Urothelium cell line (cell line): ENCODE data around the gene PRLHR.
A peak's percentile ranks its signal among the peaks of the same experiment; 100 is the strongest.
"Not testable (repeated sequence)": the region's sequence is repeated elsewhere in the genome, so short reads cannot be mapped to it uniquely, and the experiment has no call there.

ENCODE experiments used
- DNase-seq: peaks from one replicate; pipeline ENCODE4 v3.0.0; 2011; ENCODE audit warnings: low spot score, mixed read lengths
- FAIRE-seq: peaks from 2 replicates; lab custom pipeline; 2011; peaks lifted over from hg19 to GRCh38; lab: Jason Lieb, UNC

PRLHR gene

DNA sequence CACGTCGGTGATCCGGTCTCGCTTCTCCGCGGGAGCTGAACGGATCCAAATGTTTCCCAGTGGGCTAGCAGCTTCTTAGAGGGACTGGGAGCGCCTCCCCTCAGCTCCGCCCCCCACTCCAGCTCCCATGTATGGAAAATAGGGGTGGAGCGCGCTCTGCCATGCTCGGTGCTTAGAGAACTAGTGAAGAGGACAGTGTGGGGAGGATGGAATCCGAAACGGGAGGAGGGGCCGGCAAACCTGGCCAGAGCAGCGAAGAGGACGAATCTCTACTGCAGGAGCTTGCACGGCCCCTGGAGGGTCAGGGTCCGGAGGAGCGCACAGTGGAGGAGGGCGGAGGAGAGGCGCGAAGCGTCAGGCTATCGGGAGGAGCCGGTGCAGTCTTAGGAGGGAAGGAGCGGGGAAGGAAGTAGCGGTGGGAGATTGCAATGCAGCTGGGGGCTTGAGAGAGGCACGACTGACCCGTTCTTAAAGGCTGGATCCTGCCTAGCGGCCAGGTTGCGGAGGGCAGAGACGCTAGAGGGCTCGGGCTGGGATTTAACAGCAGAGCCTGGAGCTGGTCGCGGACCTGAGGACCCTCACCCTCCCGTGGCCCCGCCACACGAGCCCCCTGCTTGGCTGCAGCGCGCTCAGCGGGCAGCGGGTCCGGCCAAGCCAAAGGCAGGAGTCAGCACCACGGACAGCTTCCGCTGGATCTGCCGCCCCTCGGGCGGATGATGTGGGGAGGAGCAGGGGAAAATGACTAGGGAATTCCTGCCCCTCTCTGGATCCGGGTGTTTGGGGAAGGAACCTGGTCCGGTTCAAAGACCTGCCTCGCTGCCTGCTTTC lies at the start of gene PRLHR:
PRLHR (minus strand) TSS at position 51 of the 828 bp plus-strand sequence. CDS start 404 bp downstream, outside the sequence.
- peak; percentile 53 for FAIRE-seq
- peak; percentile 59 for DNase-seq

DNA sequence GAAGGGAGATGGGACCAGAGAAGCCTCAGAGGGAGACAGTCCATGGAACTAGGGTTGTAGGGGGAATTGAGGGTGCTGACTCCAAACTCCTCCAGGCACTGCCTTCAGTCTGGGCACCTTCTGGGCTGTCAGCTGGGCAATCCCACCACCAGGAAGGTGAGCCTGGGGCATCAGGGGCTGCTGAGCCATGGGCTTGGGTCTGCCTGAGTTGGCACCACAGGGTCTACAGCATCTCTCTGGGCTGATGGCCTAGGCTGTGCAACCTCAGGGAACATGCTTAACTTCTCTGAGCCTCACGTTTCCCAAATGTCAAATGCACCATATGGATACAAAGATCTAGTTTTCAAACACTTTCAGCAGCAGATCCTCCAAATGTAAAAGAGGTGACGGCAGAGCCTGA lies 46.8 kb upstream of the PRLHR start:
- DNase-seq, result no peak
- no peak for FAIRE-seq

DNA sequence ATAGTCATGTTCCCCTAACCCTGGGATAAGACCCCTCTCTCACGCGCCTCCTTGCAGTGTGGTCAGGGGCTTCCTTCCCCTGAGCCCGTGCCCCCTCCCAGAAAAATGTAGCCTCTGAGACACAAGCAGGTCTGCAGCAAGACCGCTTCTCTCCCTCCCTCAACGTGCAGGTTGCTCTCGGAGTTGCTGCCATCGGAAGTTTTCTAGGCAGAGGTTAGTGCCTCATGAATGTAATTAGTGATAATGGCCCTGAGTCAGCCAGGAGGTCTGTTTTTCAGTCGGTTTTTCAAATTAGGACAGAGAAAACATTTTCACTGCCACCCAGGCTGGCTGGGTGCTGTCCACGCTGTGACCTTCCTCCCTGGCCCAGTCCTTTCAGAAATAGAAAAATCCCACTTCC lies 43.2 kb upstream of the PRLHR start:
- FAIRE-seq (no peak), DNase-seq (no peak)

DNA sequence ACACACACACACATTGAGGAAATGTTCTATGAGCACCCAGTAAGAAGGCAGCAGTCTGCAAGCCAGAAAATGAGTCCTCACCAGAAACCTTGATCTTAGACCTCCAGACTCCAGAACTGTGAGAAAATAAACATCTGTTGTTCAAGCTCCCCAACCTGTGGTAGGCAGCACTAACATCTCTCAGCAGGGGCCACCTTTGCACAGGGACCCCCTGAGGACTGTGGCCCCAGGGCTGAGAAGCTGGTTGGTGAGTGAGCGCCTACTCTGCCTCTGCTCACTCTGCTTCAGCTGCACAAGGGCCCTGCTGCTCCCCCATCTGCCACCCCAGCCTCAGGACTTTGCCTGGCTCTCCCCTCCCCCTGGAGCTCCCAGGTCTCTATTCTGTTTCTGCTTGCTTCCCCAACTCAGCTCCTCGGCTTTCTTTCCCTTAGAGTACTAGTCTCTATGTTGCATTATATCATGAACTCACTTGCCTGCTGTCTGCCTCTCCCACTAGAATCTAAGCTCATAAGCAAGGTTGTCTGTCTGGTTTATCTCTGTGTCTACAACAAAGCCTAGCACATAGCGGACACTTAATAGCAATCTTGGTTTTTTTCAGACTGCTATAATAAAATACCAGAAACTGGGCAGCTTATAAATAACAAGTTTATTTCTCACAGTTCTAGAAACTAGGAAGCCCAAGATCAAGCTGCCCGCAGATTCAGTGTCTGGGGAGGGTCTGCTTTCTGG lies 40.4 kb upstream of the PRLHR start:
- no peak for FAIRE-seq
- DNase-seq, result no peak

DNA sequence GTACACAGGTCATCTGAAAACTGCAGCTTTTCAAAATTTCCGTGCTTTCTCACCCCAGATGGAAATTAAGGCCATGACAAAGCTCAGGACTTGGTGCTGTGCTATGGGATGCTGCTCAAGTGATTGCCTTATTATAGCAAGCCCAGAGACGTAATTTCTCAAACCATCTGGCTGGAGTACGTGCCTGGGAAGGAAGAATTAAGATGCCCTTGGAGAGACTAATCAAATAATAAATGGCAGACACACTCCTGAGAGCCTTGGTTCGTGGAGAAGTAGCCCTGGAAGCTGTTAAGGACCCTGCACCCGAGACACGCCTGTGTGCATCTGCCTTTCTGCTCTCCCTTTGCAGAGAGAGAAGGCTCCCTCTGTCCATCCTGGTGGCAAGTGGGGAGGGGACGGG lies 38.3 kb upstream of the PRLHR start:
- no peak for FAIRE-seq
- no peak for DNase-seq

DNA sequence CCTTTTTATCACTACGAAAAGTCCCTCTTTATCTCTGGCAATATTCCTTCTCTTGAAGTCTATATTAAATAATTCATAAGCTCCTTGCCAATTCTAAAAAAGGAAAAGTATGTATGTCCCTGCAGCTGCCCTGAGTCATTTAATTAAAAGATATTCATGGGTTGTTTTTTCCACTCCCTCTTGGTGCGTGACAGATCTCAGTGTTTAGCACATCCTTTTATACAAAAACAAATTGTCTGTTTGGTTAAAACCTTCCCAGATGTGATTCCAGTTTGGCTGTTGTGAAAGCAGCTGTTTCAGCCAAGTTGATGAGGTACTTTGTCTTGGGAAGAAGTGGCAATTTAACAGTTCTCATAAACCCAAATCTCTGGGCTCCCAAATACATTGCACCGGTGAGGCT lies 33.8 kb upstream of the PRLHR start:
- no peak for DNase-seq
- FAIRE-seq, result no peak

DNA sequence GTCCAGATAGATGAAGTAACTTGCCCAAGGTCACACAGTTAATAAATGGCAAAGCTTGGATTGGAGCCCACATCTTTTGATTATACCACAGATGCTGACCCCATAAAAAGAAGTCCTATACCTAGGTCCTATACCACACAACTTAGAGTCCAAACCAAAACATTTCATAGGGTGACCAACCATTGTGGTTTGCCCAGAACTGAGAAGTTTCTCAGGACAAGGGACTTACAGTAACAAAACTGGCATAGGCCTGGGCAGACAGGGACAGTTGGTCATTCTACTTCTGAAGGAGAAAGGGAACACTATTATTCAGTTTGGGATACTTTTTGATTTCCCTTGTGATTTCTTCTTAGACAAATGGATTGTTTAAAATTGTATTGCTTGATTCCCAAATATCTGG lies 32.9 kb upstream of the PRLHR start:
- DNase-seq (no peak), FAIRE-seq (no peak)

DNA sequence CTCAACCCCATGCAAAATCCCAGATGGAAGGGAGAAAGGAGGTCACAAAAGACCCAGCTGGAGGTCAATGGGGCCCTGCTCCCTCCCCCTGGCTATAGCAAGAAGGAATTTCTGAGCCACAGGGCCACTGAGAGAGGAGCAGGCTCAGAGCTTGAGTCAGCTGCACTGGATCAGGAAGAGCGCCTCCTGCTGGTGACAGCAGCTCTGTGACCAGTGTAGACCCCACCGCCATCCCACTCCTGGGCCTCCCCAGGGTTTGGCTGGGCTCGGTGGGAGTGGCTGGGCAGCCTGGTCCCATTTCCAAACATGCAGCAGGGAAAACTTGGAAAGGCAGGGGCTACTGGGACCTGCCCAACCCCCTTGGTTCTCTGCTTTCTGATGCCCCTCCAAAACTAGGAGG lies 31.5 kb upstream of the PRLHR start:
- no peak for FAIRE-seq

DNA sequence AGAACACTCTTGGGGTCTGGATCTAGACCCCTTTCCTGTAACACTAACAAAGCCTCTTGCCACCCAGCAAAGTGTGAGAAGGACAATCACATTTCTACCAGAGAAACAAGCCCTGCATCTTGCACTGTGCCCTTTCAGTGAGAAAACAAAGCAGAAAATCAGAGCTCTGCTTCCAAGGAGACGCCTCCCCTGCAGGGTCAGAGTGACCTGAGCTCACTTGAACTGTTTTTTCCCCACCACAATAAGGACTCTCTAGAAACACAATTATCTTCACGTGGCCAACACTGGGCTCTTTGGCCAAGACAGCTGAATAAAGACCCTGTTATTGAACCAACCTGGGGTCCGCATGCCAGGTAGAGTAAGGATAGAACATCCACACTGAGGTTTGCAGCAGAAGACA lies 30.1 kb upstream of the PRLHR start:
- DNase-seq (no peak), FAIRE-seq (no peak)

More for the DNA sequence above, 31.5 kb upstream of the PRLHR start:
- DNase-seq, result no peak

DNA sequence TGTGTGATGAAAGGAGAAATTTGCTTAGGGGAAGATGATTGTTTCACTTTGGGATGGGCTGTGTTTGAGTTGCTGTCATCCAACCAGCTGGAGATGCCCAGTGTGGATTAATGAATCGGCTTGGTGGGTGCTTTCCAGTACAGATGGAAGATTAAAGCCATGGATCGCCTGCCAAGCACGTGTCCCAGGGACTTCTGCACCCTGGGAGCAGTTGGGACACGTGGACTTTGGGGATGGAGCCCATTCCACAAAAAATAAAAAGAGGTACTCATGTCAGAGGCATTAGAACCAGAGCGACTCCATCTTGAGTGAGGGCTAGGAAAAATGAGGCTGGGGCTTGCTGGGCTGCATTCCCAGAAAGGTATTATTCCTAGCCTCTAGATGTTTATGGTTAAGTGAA lies 29.3 kb upstream of the PRLHR start:
- FAIRE-seq (no peak), DNase-seq (no peak)

DNA sequence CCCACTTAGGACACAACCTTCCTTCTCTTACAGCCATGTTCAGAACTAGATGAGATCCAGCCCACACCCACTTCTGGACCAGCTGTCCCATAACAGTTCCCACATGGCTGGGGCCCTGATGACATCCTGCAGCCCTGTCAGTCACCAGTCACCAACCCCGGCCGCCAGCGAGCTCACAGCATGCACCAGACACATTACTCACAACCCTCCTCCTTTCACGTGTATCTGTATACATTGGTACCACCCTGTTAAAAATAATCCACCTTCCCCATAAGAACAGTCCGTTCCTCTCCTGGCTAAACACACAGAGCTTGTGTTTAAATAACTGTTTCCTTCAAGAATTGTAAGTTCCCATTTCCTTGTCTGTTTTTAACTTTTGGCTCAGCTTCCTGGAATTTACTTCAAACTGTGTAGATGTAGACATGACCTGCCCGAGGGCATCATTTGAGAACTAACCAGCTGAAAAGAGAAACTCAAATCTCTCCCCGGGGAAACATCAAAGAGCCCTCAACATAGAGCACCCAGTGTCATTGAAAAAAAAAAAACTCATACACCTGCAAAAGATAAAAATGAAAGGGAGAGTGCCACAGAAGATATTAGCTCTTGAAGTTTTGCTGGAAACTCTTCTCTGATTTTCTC lies 26.0 kb upstream of the PRLHR start:
- FAIRE-seq, result no peak
- DNase-seq, result no peak

DNA sequence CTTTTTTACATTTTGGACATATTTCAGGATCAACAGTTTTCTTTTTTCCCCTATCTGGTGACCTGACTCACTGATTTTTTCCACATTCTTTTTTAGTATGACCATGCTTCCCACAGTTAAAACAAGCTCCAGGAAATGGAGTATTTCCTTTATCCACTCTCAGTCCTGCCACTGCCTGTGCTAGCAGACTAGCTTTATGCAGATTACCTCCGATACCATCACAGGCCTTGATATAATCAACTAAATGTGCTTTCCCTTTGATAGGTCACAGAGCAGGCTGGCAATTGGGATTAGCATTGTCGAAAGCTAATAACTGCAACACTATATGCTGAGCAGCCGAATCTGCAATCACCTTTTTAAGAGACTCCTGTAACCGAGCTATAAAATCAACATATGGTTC lies 18.4 kb upstream of the PRLHR start:
- not testable (repeated sequence) for FAIRE-seq

DNA sequence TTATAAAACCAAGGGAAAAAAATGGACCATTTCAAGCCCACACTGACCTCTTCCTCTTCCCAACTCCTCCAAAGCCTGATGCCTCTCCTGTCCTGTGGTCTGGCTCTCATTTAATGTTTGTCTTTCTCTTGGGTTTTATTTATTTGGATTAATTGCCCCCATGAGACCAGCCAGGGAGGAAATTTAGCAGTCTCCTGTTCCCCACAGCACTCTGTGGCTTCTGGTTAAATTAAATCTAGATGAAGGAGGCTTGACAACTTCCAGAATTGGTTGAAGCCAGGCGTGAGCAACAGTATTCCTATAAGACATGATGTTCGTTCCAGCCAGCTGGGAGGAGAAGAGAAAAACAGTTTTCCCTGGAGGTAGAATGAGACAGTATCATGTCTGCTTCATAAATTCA lies 15.1 kb upstream of the PRLHR start:
- no peak for FAIRE-seq
- no peak for DNase-seq

More for the DNA sequence above, 18.4 kb upstream of the PRLHR start:
- DNase-seq, result not testable (repeated sequence)

DNA sequence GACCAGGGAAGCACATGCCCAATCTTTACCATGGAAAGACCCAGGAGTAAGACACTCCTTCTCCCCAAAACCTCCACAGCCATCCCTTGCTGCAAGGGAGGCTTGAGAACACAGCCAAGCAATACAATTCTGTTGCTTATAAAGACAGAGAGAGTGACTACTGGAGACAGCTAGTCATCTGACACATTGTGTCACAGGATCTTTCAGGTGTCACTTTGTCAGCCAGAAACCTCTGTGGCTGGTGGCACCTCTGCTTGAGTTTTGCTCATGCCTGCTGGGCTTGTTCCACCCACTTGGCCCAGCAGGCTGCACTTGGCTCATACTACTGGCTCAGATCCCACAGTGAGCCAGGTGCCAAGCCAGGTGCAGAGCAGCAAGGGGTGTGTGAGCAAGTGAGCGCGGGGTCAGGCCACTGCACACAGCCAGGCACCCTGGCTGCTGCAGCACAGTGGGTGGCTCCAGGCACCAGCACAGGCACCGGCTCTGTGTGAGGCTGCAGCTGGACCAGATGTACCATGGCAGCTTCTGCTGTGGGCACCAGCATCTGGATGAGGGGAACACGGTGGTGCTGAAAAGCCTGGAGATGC lies 12.4 kb upstream of the PRLHR start:
- FAIRE-seq, result no peak
- no peak for DNase-seq

DNA sequence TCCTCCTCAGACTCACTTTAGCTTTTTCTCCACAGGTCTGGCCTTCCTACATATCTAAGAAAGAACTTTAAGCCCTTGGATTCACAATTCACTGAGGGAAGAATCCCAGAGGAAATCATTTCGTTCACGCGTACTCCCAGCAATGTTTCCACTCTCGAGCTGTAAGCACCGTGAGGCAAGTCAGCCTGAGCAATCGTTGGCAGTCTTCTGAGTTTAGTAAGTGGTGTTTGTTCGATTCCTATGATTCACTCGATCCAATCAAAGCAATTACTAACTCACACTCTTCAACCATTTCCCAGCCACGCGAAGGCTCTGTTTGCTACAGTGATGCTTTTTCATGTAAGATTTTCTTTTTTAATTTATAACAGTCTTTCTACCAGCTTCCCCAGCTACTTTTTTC lies 10.2 kb upstream of the PRLHR start:
- FAIRE-seq, result no peak
- DNase-seq, result no peak

DNA sequence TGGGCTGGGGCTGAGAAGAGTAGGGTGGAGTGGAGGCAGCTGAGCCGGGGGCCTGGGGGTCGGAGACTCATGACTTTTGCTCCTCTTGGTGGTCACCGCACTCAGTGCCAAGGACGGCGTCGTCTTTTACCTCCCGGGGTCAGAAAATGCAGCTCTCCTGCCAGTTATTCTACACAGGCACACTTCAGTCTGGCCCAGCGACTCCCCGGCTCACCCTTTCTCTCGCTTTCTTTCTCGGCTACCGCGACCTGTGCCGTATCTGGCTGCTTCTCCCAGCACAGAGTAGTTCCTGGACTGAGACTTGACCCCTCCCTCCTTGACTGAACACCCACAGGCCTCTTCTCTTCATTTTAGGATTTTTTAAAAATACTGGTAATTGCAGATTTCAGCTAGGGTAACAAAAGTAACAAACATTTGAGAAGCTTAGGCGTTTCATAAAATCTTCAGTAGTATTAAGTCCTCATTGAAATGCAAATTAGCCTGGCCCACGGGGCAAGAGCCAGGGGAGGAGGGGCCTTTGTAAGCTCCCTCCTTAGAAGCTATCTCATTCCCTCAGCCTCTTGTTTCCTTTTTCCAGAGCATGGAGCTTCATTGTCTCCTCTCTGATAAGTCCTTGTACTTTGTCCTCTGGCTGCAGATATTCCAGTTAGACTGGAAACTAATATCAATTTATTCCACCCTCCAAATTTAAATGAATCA lies 1.1 kb upstream of the PRLHR start:
- DNase-seq, result no peak
- no peak for FAIRE-seq

DNA sequence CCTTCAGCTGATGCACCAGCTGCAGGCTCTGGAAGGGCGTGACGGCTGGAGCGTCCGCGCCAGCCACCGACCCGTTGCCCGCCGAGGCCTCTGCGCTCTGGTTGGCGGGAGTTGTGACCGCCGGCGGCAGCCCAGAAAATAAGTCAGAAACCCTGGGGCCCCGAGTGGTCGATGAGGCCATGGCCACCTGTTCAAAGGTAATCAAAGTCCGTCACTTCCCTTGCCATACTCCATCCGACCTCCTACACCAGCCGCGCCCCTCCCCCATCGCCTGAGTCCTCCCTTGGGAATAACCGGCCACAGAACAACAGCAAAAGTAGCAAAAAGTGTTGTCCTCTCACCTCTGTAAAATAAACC lies 406 bp downstream of the PRLHR start:
- DNase-seq (no peak), FAIRE-seq (no peak)

DNA sequence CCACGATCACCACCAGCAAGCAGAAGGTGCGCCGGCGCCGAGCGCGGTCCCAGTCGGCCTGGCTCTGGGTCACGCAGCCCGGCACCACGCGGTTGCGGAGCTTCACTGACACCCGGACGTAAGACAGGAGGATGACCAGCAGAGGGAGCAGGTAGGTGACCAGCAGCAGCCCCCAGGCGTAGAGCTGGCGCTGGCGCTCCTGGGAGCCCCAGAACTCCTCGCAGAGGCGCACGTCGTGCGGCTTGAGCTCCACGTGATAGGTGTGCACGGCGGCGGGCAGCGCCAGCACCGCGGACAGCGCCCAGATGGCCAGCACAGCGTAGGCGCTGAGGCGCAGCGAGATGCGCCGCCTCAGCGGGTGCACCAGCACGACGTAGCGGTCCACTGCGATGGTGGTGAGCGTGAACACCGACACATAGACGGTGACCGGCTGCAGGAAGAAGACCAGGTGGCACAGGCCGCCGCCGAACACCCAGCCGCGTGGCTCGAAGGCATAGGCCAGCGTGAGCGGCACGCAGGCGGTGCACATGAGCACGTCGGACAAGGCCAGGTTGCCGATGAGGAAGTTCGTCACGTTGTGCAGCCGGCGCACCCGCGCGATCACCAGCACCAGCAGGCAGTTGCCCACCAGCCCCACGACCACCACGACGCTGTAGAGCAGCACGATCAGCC lies 920 bp downstream of the PRLHR start:
- DNase-seq, result peak; percentile 18
- no peak for FAIRE-seq

DNA sequence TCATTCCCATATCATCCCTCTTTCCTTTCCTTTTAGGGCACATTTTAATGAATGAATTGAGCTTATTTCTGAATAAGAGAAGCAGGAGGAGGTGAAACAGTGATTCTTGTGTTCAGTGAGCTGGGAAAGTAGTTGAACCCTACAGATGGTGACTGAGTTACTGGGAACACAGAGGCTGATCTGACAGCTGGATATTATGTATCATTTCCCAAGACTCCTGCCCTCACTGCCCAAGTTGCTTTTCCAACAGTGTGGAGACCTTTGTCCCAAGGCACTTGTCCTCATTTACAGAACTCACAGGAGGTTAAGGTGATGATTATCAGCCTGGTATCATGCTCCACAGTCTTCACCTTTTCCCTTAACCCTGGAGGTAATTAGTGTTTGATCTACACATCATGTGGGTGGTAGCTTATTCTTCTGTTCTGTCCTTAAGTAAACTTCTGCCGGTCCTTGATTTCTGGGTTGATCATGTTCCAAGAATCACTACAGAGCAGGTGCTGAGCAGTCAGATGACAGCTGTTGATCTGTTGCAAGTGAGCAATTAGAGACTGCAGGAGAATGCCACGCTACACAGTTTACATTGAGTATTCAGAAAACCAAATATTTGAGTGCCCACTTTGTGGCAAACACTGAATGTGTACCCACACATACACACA lies 2.6 kb downstream of the PRLHR start:
- DNase-seq (no peak), FAIRE-seq (no peak)

DNA sequence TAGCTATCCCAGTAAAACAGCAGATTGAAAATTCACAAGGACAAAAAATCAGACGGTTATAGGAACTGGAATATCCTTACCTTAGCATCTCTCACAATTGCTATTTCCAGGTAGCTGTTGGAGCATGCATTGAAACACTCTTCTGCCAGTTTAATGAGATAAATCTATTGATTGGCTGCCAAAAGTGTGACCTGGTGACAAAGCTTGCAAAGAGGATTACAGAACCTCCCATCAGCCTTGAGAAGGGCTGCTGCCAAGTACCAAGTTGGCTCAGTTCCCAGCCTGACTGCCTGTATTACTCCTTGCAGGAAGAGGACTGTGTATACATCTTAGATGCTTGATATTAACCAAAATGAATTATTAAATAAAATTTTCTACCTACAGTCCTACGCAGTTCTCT lies 5.1 kb downstream of the PRLHR start:
- DNase-seq (peak; percentile 55), FAIRE-seq (peak; percentile 5)
